HCT116 (cell line): ENCODE data around the gene MTF2. TPM values are rescaled to one million over a fixed set of nuclear protein-coding genes. Genes with fewer than 3 reads are reported as not detected.

Source experiments
- ATAC-seq: fragments of 200-7000 bp; cut with Tn5 transposase; 2 replicates; pipeline ENCODE4 v1.9.1; 2020; ENCODE audit warnings: mild to moderate bottlenecking, moderate library complexity
- BruUV-seq: library from RNA; stranded (reverse); fragments of 400-500 nt; replicated peaks from 2 replicates; lab custom pipeline; 2021; lab: Mats Ljungman, UMichigan
- CTCF ChIA-PET: fragments of 300-600 bp; sonication (Branson Sonifier 250); formaldehyde crosslinking; loops from one replicate; lab custom pipeline; 2021; ENCODE audit warnings: antibody characterized with exemption; lab: Charles Lee
- POLR2A ChIA-PET: fragments of 300-600, 350-600 bp; sonication (Branson Sonifier 250); formaldehyde crosslinking; loops from one replicate; lab custom pipeline; 2021; ENCODE audit warnings: antibody characterized with exemption; lab: Charles Lee
- RAD21 ChIA-PET, 2 experiments: fragments of 300-600 bp; sonication (Branson Sonifier 250); formaldehyde crosslinking; loops; one replicate each; lab custom pipeline; 2023; ENCODE audit warnings: low total read pairs in 2 of 2; ENCODE audit not compliant: uncharacterized antibody in 2 of 2, unreplicated experiment in 2 of 2, low non-redundant PET in 1 of 2; lab: Charles Lee
- DNase-seq: peaks from one replicate; pipeline ENCODE4 v3.0.0-alpha.2; 2010; ENCODE audit warnings: low read depth, low spot score
- H2AFZ ChIP-seq: fragments of 200-600 bp; shearing (Covaris generic), sonication (generic); 2 replicates; pipeline ENCODE4 v1.6.1; 2017; ENCODE audit warnings: low read depth, mixed run types, mixed read lengths, antibody characterized with exemption, low read length; ENCODE audit not compliant: poor library complexity, severe bottlenecking
- H3K27ac ChIP-seq: 2 replicates; pipeline ENCODE4 v1.5.1; 2012; ENCODE audit warnings: low read depth, low read length
- H3K27me3 ChIP-seq: fragments of 200-600 bp; sonication (generic); 2 replicates; pipeline ENCODE4 v1.6.1; 2016; ENCODE audit warnings: mixed run types, low read length, mixed read lengths; ENCODE audit not compliant: insufficient read depth
- H3K36me3 ChIP-seq, 2 experiments: fragments of 200-500 bp in 1 of 2; fragments of 200-600 bp in 1 of 2; sonication (Bioruptor generic) in 1 of 2; sonication (generic) in 1 of 2; 2 replicates each; pipeline versions ENCODE4 v1.5.1 to v1.6.1; 2014 to 2016; ENCODE audit warnings: low read length in 2 of 2, inconsistent platforms in 1 of 2, mixed read lengths in 1 of 2, mixed run types in 1 of 2; ENCODE audit not compliant: insufficient read depth in 2 of 2, control insufficient read depth in 1 of 2
- H3K4me1 ChIP-seq, 2 experiments: fragments of 200-600 bp in 1 of 2; sonication (generic) in 1 of 2; 2 replicates each; pipeline versions ENCODE4 v1.5.1 to v1.6.1; 2012 to 2017; ENCODE audit warnings: low read length in 2 of 2, inconsistent platforms in 1 of 2, mild to moderate bottlenecking in 1 of 2, mixed read lengths in 1 of 2, mixed run types in 1 of 2, moderate library complexity in 1 of 2; ENCODE audit not compliant: insufficient read depth in 2 of 2, control insufficient read depth in 1 of 2
- H3K4me2 ChIP-seq: fragments of 200-600 bp; sonication (generic); 2 replicates; pipeline ENCODE4 v1.6.1; 2017; ENCODE audit warnings: mixed run types, low read length, mixed read lengths
- H3K4me3 ChIP-seq, 2 experiments: fragments of 200-600 bp in 1 of 2; sonication (generic) in 1 of 2; replicated peaks in 1 of 2; 2 replicates each; pipeline ENCODE4 v1.5.1; 2011 to 2016; ENCODE audit warnings: low read length in 2 of 2, control low read depth in 1 of 2, low read depth in 1 of 2, mild to moderate bottlenecking in 1 of 2, mixed read lengths in 1 of 2, mixed run types in 1 of 2
- H3K79me2 ChIP-seq: fragments of 200-600 bp; sonication (generic); 2 replicates; pipeline ENCODE4 v1.6.1; 2017; ENCODE audit warnings: mild to moderate bottlenecking, mixed run types, low read length, moderate library complexity, mixed read lengths; ENCODE audit not compliant: insufficient read depth
- H3K9ac ChIP-seq: fragments of 200-600 bp; sonication (generic); 2 replicates; pipeline ENCODE4 v1.6.1; 2016; ENCODE audit warnings: low read length, mixed read lengths
- H3K9me2 ChIP-seq: fragments of 200-600 bp; sonication (generic), shearing (Covaris generic); 2 replicates; pipeline ENCODE4 v1.6.1; 2017; ENCODE audit warnings: mixed run types, mild to moderate bottlenecking, moderate library complexity; ENCODE audit not compliant: insufficient read depth
- H3K9me3 ChIP-seq, 2 experiments: fragments of 200-500 bp in 1 of 2; fragments of 200-600 bp in 1 of 2; sonication (Bioruptor generic) in 1 of 2; sonication (generic) in 1 of 2; 2 replicates each; pipeline ENCODE4 v1.6.1; 2014 to 2017; ENCODE audit warnings: low read length in 2 of 2, mixed read lengths in 2 of 2, inconsistent platforms in 1 of 2, low read depth in 1 of 2, mild to moderate bottlenecking in 1 of 2, mixed run types in 1 of 2, moderate library complexity in 1 of 2; ENCODE audit not compliant: control insufficient read depth in 1 of 2, insufficient read depth in 1 of 2
- H4K20me1 ChIP-seq: fragments of 200-600 bp; sonication (generic), shearing (Covaris generic); 2 replicates; pipeline ENCODE4 v1.6.1; 2017; ENCODE audit warnings: mixed run types, mild to moderate bottlenecking, moderate library complexity; ENCODE audit not compliant: insufficient read depth
- SIN3A ChIP-seq: IDR thresholded peaks from 2 replicates; pipeline ENCODE4 v1.6.1; 2012; ENCODE audit warnings: low read depth
- SP1 ChIP-seq: IDR thresholded peaks from 2 replicates; pipeline ENCODE4 v1.6.1; 2012; ENCODE audit warnings: low read depth
- TCF7L2 ChIP-seq: IDR thresholded peaks from 2 replicates; pipeline ENCODE4 v1.7.0; 2011; ENCODE audit warnings: borderline replicate concordance, inconsistent platforms; ENCODE audit not compliant: insufficient read depth, insufficient read length; ENCODE audit errors: extremely low read depth
- ZNF274 ChIP-seq: fragments of 200-500 bp; sonication (Bioruptor generic); IDR thresholded peaks from 2 replicates; pipeline ENCODE4 v1.6.1; 2014; ENCODE audit warnings: mild to moderate bottlenecking, low read depth, low read length, inconsistent platforms
- intact Hi-C: fragments of 100-400 bp; cut with micrococcal nuclease; formaldehyde crosslinking; loops from 2 replicates; pipeline ENCODE4 v1.10.0; 2022
- total RNA-seq: library from RNA; stranded (reverse); gene quantifications from one replicate; pipeline ENCODE4 v1.2.1, GENCODE V29; 2021; ENCODE audit not compliant: unreplicated experiment

The MTF2 gene
- total RNA-seq, 1 experiment from 2014 or later, result 45.5 TPM

GRCh38 chr1:93113127-93113526, 34.0 kb downstream of the MTF2 start:
- Histone ChIP-seq H3K9ac (no peak overlapping the region), H3K79me2 (peaks cover 72% of the 10 kb centered on the region), H3K36me3 (peaks cover 13 to 21% of the 10 kb centered on the region in 2 experiments; a peak in 3 of 4 replicates), H3K4me1 (no peaks in the 10 kb centered on the region), H3K27ac (no peak overlapping the region), H3K27me3 (no peaks in the 10 kb centered on the region), H3K4me2 (no peak overlapping the region), H3K4me3 (no peak overlapping the region), H3K9me3 (peaks cover under 1 to 1% of the 10 kb centered on the region in 2 experiments; a peak in 3 of 4 replicates), H3K9me2 (no peaks in the 10 kb centered on the region), H4K20me1 (peaks cover 17% of the 10 kb centered on the region; the same call in 1 of the 2 replicates), H2AFZ (no peak overlapping the region)
- RAD21 ChIA-PET, result no interaction called here
- POLR2A ChIA-PET, result no interaction called here
- no peak for DNase-seq
- intact Hi-C loops, result no loop called here
- no TSS peak for BruUV-seq
- CTCF ChIA-PET, result no interaction called here
- no peak for TF ChIP-seq SP1
- TF ChIP-seq SIN3A, result no peak
- no peak for TF ChIP-seq ZNF274
- no peak for ATAC-seq

DNA sequence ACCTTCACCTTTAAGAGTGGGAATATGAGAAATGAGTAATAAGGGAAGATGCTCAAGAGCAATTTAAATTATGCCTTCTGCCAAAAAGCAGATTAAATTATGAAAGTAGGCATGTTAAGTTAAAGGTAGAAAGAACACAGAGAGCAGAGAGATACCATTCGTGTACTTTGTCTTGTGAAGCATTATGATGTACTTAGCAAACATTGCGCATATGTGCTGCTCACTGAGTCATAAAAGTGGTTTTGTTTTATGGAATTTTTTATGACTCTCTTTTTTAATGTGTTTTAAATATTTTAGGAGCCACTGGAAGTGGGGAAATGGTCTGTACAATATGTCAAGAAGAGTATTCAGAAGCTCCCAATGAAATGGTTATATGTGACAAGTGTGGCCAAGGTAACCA, 35.3 kb downstream of the MTF2 start:
- ATAC-seq, result no peak
- H3K9ac ChIP-seq, result no peak overlapping the region
- no peak overlapping the region for H2AFZ ChIP-seq
- H3K27ac ChIP-seq, result no peak overlapping the region
- no peak overlapping the region for H3K4me2 ChIP-seq
- H3K9me2 ChIP-seq, result no peaks in the 10 kb centered on the region
- no peak overlapping the region for H3K4me3 ChIP-seq
- no TSS peak for BruUV-seq
- H3K36me3 ChIP-seq, result peaks cover 11 to 29% of the 10 kb centered on the region in 2 experiments; a peak in 3 of 4 replicates
- H3K79me2 ChIP-seq, result peaks cover 59% of the 10 kb centered on the region
- intact Hi-C loops, result no loop called here
- RAD21 ChIA-PET, result no interaction called here
- POLR2A ChIA-PET, result no interaction called here
- no peaks in the 10 kb centered on the region for H3K27me3 ChIP-seq
- no peak for DNase-seq
- H3K9me3 ChIP-seq, result no peaks in the 10 kb centered on the region
- CTCF ChIA-PET, result no interaction called here
- no peaks in the 10 kb centered on the region for H3K4me1 ChIP-seq
- TF ChIP-seq SP1 (no peak), TCF7L2 (no peak)
- H4K20me1 ChIP-seq, result peaks cover 8% of the 10 kb centered on the region; the same call in 1 of the 2 replicates
